H1 (cell line): ENCODE data around the gene FBXO8.

Experiments
- BRCA1 ChIP-seq: IDR thresholded peaks from 2 replicates; pipeline ENCODE4 v1.6.1; 2012; ENCODE audit warnings: low read depth, low read length, improper control_type of control experiment
- CHD1 ChIP-seq: IDR thresholded peaks from 2 replicates; pipeline ENCODE4 v1.6.1; 2012; ENCODE audit warnings: low read depth, low read length, improper control_type of control experiment
- CTCF ChIP-seq, 3 experiments: IDR thresholded peaks; 1 replicate in 2 of 3; 2 replicates in 1 of 3; pipeline versions ENCODE4 v1.5.1 to v1.6.1; 2011; ENCODE audit warnings: low read length in 3 of 3, mild to moderate bottlenecking in 3 of 3, inconsistent platforms in 2 of 3, low read depth in 1 of 3, moderate library complexity in 1 of 3; ENCODE audit not compliant: insufficient read depth in 1 of 3; ENCODE audit errors: control extremely low read depth in 1 of 3
- POLR2A ChIP-seq, 2 experiments: IDR thresholded peaks; 1 replicate in 1 of 2; 2 replicates in 1 of 2; pipeline ENCODE4 v1.6.1; 2011; ENCODE audit warnings: low read depth in 2 of 2, low read length in 2 of 2, mild to moderate bottlenecking in 2 of 2; ENCODE audit errors: control extremely low read depth in 1 of 2
- POLR2AphosphoS5 ChIP-seq: IDR thresholded peaks from 2 replicates; pipeline ENCODE4 v1.6.1; 2011; ENCODE audit warnings: low read depth, low read length
- RAD21 ChIP-seq, 2 experiments: IDR thresholded peaks in 1 of 2; conservative IDR thresholded peaks in 1 of 2; 2 replicates each; pipeline ENCODE4 v1.6.1; 2011; ENCODE audit warnings: low read depth in 2 of 2, low read length in 2 of 2, improper control_type of control experiment in 1 of 2, inconsistent platforms in 1 of 2, mild to moderate bottlenecking in 1 of 2, moderate library complexity in 1 of 2
- RFX5 ChIP-seq: IDR thresholded peaks from 2 replicates; pipeline ENCODE4 v1.6.1; 2011; ENCODE audit warnings: low read depth, low read length, improper control_type of control experiment, borderline replicate concordance
- RNF2 ChIP-seq: fragments of 200-900, 300-1000 bp; sonication (generic); IDR thresholded peaks from 2 replicates; pipeline ENCODE4 v1.7.1; 2016; ENCODE audit warnings: borderline replicate concordance, low read depth, mild to moderate bottlenecking, antibody characterized with exemption, low read length; ENCODE audit not compliant: poor library complexity, severe bottlenecking; ENCODE audit errors: missing control alignments
- TBP ChIP-seq: IDR thresholded peaks from 2 replicates; pipeline ENCODE4 v1.6.1; 2011; ENCODE audit warnings: low read depth, low read length, improper control_type of control experiment
- TCF12 ChIP-seq: IDR thresholded peaks from 2 replicates; pipeline ENCODE4 v1.6.1; 2011; ENCODE audit warnings: low read depth, mild to moderate bottlenecking, low read length
- TF ChIP-seq, protein P1 (sequence below): IDR thresholded peaks from 2 replicates; pipeline ENCODE4 v1.6.1; 2011; ENCODE audit warnings: low read length, improper control_type of control experiment

- TF ChIP-seq, protein P1, sequence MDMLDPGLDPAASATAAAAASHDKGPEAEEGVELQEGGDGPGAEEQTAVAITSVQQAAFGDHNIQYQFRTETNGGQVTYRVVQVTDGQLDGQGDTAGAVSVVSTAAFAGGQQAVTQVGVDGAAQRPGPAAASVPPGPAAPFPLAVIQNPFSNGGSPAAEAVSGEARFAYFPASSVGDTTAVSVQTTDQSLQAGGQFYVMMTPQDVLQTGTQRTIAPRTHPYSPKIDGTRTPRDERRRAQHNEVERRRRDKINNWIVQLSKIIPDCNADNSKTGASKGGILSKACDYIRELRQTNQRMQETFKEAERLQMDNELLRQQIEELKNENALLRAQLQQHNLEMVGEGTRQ, result no peak
- peak; percentile 82 for TF ChIP-seq TBP
- TF ChIP-seq POLR2AphosphoS5, result peak; percentile 79
- no peak for TF ChIP-seq CTCF (IDR thresholded peaks at IDR 0.05; ENCODE audit: control extremely low read depth in 1 of 3, insufficient read depth in 1 of 3, low read depth in 1 of 3, low read length in 3 of 3)
- TF ChIP-seq RFX5, result no peak
- no peak for TF ChIP-seq BRCA1
- TF ChIP-seq RAD21 (IDR thresholded peaks at IDR 0.05 in 1 of 2, conservative IDR thresholded peaks at IDR 0.05 in 1 of 2; ENCODE audit: low read depth in 2 of 2, low read length in 2 of 2), result no peak
- TF ChIP-seq POLR2A (IDR thresholded peaks at IDR 0.05; ENCODE audit: control extremely low read depth in 1 of 2, low read depth in 2 of 2, low read length in 2 of 2), result peak; percentile 59 to 94
- TF ChIP-seq RNF2, result no peak
- TF ChIP-seq TCF12, result no peak
- TF ChIP-seq CHD1, result no peak
Measured at GRCh38 chr4:174283507-174284471, at the start of gene FBXO8, which contains the start of gene CEP44.
